ENCODE results near the gene LDLRAD3.

Gene LDLRAD3

GRCh38 chr11:36192425-36193289 lies 248.8 kb downstream of the LDLRAD3 start:
- in situ Hi-C loops (cut with MboI; ENCODE audit: low sequenced_read_pairs), result no loop called here

- in situ Hi-C loops (cut with MboI; ENCODE audit: low sequenced_read_pairs), result no loop called here
Observed at GRCh38 chr11:36193290-36193619, 249.4 kb downstream of the LDLRAD3 start.

GRCh38 chr11:36193721-36194120 lies 249.9 kb downstream of the LDLRAD3 start:
- in situ Hi-C loops (cut with MboI; ENCODE audit: low sequenced_read_pairs), result no loop called here

GRCh38 chr11:36195496-36196354 lies 251.9 kb downstream of the LDLRAD3 start:
- in situ Hi-C loops (cut with MboI; ENCODE audit: low sequenced_read_pairs), result no loop called here

GRCh38 chr11:36196411-36196998 lies 252.6 kb downstream of the LDLRAD3 start:
- in situ Hi-C loops (cut with MboI; ENCODE audit: low sequenced_read_pairs), result no loop called here

- in situ Hi-C loops (cut with MboI; ENCODE audit: low sequenced_read_pairs), result no loop called here
Observed at GRCh38 chr11:36201411-36201810, 257.5 kb downstream of the LDLRAD3 start.

GRCh38 chr11:36205536-36205935 lies 261.7 kb downstream of the LDLRAD3 start:
- in situ Hi-C loops (cut with MboI; ENCODE audit: low sequenced_read_pairs), result no loop called here

GRCh38 chr11:36210529-36210928 lies 266.7 kb downstream of the LDLRAD3 start:
- in situ Hi-C loops (cut with MboI; ENCODE audit: low sequenced_read_pairs), result no loop called here

- in situ Hi-C loops (cut with MboI; ENCODE audit: low sequenced_read_pairs), result no loop called here
Observed at GRCh38 chr11:36211761-36212430, 268.0 kb downstream of the LDLRAD3 start.

- in situ Hi-C loops (cut with MboI; ENCODE audit: low sequenced_read_pairs), result no loop called here
Observed at GRCh38 chr11:36212564-36213392, 268.9 kb downstream of the LDLRAD3 start.

GRCh38 chr11:36213393-36213840 lies 269.6 kb downstream of the LDLRAD3 start:
- in situ Hi-C loops (cut with MboI; ENCODE audit: low sequenced_read_pairs), result no loop called here

GRCh38 chr11:36214480-36214879 lies 270.6 kb downstream of the LDLRAD3 start:
- in situ Hi-C loops (cut with MboI; ENCODE audit: low sequenced_read_pairs), result no loop called here

GRCh38 chr11:36214976-36215692 lies 271.3 kb downstream of the LDLRAD3 start:
- in situ Hi-C loops (cut with MboI; ENCODE audit: low sequenced_read_pairs), result no loop called here

- in situ Hi-C loops (cut with MboI; ENCODE audit: low sequenced_read_pairs), result no loop called here
Observed at GRCh38 chr11:36215693-36216060, 271.8 kb downstream of the LDLRAD3 start.

GRCh38 chr11:36216061-36216615 lies 272.3 kb downstream of the LDLRAD3 start:
- in situ Hi-C loops (cut with MboI; ENCODE audit: low sequenced_read_pairs), result no loop called here

GRCh38 chr11:36218283-36218921 lies 274.5 kb downstream of the LDLRAD3 start:
- in situ Hi-C loops (cut with MboI; ENCODE audit: low sequenced_read_pairs), result no loop called here

- in situ Hi-C loops (cut with MboI; ENCODE audit: low sequenced_read_pairs), result no loop called here
Observed at GRCh38 chr11:36219996-36220395, 276.1 kb downstream of the LDLRAD3 start.

- in situ Hi-C loops (cut with MboI; ENCODE audit: low sequenced_read_pairs), result no loop called here
Observed at GRCh38 chr11:36222831-36223635, 279.2 kb downstream of the LDLRAD3 start.
